ENCODE measurements around the gene ELFN1.
"Not testable (repeated sequence)": the region's sequence is repeated elsewhere in the genome, so short reads cannot be mapped to it uniquely, and the experiment has no call there.

Gene ELFN1

DNA sequence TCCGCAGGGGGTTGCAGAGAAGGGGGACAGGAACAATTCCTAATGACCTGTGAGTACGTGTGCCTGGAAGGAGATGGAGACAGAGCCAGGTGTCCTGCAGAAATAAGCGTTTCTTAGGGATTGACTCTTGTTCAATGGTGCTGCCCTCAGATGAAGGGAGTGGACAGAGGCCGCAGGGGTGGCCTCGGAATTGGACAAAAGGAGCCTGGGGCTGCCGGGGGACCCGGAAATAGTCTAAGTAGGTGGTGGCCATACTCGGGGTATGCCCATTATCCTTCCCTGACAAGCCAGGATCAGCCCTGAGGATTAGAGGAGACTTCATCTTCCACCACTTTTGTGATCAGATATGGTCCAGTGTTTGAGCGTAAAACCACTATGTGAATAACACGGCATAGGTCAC lies 39.2 kb downstream of the ELFN1 start:
- DNase-seq (ENCODE audit: low read depth), result no peak

- DNase-seq (ENCODE audit: low read depth), result no peak
These were observed 39.8 kb downstream of the ELFN1 start for GRCh38 chr7:1709900-1710299.

- DNase-seq (ENCODE audit: low read depth), result no peak
These were observed 40.9 kb downstream of the ELFN1 start for GRCh38 chr7:1710936-1711335.

DNA sequence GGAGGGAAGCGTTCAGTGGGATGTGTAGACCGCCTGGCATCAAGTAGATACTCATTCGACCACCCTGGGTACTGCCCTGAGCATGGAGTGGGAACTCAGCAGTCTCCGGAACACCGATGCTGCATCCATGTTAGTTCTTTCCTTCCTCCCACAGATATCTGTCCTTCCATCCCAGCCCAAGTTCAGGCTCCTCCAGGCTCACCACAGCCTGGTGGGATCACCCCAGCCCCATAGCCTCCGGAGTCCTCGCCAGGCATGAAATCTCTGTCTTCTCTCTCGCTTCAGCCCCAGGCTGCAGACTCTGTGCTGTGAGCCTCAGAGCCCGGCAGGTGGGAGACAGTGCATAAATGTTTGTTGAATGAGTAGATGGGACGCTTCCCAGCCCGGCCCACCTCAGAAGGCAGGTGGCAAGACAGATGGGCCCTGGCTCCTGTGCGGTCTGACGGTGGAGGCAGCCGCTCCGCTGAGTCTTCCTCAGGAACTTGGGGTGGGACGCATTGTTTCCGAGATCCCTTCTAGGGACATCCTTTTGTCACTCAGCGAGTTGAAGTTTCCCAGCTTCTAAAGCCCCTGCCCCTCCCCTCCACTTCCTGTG lies 42.9 kb downstream of the ELFN1 start:
- DNase-seq (ENCODE audit: low read depth), result no peak

GRCh38 chr7:1713502-1714484 lies 43.7 kb downstream of the ELFN1 start:
- no peak for DNase-seq (ENCODE audit: low read depth)

GRCh38 chr7:1714583-1715330 lies 44.7 kb downstream of the ELFN1 start:
- no peak for DNase-seq (ENCODE audit: low read depth)

DNA sequence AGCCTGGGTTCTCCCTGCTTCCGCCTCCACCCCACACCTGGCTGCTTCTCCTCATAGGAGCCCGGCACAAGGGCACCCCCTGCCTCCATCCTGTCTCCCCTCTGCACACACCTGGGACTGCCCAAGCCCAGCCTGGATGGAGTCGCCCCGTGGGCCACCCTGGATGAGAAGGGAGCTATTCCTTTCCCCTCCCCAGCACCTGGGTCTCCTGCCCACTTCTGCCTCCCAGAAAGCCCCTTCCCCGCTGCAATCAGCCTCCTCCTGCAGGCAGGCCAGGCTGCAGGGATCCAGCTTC lies 45.2 kb downstream of the ELFN1 start:
- no peak for DNase-seq (ENCODE audit: low read depth)

- no peak for DNase-seq (ENCODE audit: low read depth)
These were observed 45.6 kb downstream of the ELFN1 start for GRCh38 chr7:1715671-1716074.

DNA sequence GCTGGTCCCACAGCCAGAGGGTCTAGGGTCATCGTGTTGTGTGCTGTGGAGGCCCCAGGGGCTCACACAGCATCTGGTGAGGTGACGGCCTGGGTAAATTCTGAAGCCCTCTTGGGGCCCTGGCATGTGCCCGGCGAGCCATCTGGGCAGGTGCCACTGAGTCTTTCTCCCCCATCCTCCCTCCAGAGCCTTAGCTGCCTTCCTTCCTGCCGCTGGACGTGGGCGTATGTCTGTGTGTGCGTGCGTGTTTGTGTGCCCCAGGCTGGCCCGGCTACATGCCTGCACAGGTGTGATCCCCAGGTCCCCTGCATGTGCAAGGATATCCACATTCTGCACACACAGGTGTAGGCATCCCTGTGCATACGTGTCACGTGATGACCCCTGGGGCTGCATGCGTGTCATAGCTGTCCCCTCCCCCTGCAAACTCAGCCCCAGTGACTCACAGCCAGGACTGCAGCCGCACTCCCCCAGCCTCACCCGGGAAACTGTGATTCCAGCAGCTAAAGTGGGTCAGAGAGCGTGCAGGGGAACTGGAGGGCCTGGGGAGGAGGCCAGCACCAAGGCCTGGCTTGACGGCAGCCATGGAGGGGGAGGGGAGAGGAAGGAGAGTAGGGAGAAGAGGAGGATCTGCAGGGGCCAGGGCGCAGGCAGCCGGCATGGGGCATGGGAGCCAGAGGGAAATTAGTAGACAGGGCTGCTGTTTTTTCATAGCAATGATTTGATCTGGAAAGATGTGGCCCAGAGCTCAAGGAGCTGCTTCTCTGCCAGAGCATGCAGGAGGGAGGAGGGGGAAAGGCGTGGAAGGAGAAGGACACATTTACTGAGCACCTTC lies 46.4 kb downstream of the ELFN1 start:
- DNase-seq (ENCODE audit: low read depth), result peak; percentile 44

GRCh38 chr7:1717095-1717483 lies 47.0 kb downstream of the ELFN1 start:
- no peak for DNase-seq (ENCODE audit: low read depth)

- DNase-seq (ENCODE audit: low read depth), result no peak
These were observed 48.0 kb downstream of the ELFN1 start for GRCh38 chr7:1717903-1718676.

- not testable (repeated sequence) for DNase-seq (ENCODE audit: low read depth)
These were observed 48.8 kb downstream of the ELFN1 start for GRCh38 chr7:1718850-1719249.

DNA sequence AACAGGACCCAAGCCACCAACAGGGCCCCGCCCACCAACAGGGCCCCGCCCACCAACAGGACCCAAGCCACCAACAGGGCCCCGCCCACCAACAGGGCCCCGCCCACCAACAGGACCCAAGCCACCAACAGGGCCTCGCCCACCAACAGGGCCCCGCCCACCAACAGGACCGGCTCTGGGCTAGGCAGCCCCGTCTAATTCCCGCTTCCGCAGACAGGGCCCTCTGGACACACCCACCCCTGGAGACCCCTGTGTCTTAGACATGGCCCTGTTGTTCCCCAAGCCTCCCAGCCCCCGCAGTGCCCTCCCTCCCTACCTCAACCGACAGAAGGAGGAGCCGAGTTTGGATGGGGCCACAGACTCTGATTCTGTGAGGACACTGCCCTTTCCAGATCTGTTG lies 49.2 kb downstream of the ELFN1 start:
- DNase-seq (ENCODE audit: low read depth), result not testable (repeated sequence)

DNA sequence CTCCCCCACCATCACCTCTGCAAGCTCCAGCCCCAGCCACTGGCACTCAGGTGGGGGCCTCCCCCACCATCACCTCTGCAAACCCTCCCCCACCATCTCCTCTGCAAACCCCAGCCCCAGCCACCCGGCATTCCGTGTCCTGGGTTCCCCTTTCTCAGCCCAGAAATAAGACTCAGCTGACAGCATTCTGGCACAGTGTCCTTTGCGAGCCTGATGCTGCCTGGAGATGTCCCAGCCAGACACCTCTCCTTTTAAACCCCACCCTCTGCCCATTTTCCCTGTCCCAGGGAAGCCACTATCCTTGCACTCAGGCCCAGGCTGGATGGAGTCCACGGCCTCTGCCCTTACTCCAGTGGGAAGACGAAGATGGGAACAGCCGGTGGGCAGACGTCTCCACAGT lies 49.8 kb downstream of the ELFN1 start:
- no peak for DNase-seq (ENCODE audit: low read depth)

DNA sequence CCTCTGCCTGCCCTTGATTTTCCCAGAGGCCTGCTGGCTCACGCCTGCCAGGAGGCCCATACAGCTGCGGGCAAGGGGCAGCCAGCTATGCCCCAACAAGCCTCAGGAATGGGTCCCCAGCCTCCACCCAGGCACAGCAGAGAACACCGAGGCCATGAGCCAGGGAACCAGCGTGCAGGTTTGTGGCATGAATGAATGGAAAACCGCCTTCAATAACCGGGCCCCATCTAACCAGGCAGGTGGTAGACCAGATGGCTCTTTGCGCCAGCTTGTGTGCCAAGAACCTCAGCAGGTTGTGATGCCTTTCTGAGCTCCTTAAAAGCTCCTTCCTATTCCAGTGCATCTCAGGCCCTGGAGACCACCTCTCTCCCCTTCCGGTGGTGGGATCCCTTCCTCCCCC lies 50.2 kb downstream of the ELFN1 start:
- DNase-seq (ENCODE audit: low read depth), result no peak

GRCh38 chr7:1721047-1721690 lies 51.1 kb downstream of the ELFN1 start:
- DNase-seq (ENCODE audit: low read depth), result peak; percentile 18

DNA sequence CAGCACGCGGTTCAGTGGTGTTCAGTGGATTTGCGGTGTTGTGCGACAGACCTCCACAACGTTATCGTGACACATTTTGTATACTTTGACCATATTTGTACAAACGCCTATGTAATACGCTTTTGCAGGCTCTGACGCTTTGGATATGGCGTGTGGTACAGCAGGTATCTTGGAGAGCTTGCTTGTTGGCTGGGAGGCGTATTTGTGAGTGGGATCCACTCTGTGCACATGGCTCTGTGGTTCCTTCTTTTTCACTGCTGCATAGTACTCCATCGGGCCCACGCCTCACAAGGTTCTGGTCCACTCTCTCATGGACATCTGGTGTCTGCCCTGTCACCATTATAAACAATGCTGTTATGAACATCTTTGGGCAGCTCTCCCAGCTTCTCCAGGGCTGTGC lies 53.2 kb downstream of the ELFN1 start:
- DNase-seq (ENCODE audit: low read depth), result no peak

DNA sequence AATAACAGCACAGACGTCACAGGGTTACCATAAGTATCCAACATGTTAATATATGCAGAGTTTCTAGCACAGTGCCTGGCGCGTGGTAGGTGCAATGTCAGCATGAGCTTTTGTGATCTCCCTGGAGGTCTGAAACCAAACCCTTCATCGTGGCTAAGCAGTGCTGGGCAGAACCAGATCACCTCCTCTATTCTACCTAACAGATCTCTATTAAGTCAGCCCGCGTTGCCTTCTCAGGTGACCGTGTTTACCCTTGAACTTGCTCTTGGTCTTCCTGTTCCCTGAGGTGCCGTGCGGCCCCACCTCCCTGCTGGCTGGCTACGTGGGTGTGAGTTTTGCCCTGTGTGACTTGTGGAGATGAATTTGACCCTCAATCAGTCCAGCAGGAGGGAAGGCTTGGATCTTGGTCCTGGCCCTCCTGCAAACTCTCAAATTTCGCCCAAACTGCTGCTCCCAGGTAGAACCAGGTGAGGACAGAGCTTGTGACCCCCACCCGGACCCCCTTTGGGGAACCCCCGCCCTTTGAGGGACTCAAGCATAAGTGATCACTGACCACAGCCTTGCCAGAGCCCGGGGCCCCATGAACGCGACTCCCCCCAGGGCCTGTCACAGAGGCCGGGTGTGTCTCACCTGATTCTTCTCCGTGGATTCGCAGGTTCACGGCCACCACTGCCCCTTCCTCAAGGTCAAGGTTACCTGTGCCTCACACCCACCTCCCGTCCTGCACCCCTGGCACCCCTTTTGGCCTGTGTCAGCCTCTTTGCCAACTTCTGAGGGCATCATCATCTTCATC lies 54.2 kb downstream of the ELFN1 start:
- no peak for DNase-seq (ENCODE audit: low read depth)

- no peak for DNase-seq (ENCODE audit: low read depth)
These were observed 55.2 kb downstream of the ELFN1 start for GRCh38 chr7:1725199-1725690.
